Liver (tissue), 3 donors: ENCODE data around the gene HOXC10.

Experiments
- EGR1 ChIP-seq, 2 donors: IDR thresholded peaks; 2 replicates each; pipeline ENCODE4 v1.6.1; 2016 to 2018; ENCODE audit warnings: antibody characterized with exemption in 2 of 2, low read depth in 2 of 2
- FOXA1 ChIP-seq: IDR thresholded peaks from 2 replicates; pipeline ENCODE4 v1.6.1; 2016; ENCODE audit warnings: antibody characterized with exemption
- GABPA ChIP-seq, 2 donors: IDR thresholded peaks in 1 of 2; conservative IDR thresholded peaks in 1 of 2; 2 replicates each; pipeline ENCODE4 v1.6.1; 2016; ENCODE audit warnings: antibody characterized with exemption in 2 of 2, mild to moderate bottlenecking in 1 of 2, moderate library complexity in 1 of 2
- HNF4G ChIP-seq: IDR thresholded peaks from 2 replicates; pipeline ENCODE4 v1.6.1; 2016; ENCODE audit warnings: antibody characterized with exemption
- JUND ChIP-seq, 2 donors: IDR thresholded peaks; 2 replicates each; pipeline ENCODE4 v1.6.1; 2016; ENCODE audit warnings: antibody characterized with exemption in 2 of 2
- NR2F2 ChIP-seq: IDR thresholded peaks from 2 replicates; pipeline ENCODE4 v1.6.1; 2016; ENCODE audit warnings: antibody characterized with exemption
- SP1 ChIP-seq: IDR thresholded peaks from 2 replicates; pipeline ENCODE4 v1.6.1; 2018; ENCODE audit warnings: antibody characterized with exemption, mild to moderate bottlenecking
- TAF1 ChIP-seq: conservative IDR thresholded peaks from 2 replicates; pipeline ENCODE4 v1.6.1; 2016; ENCODE audit warnings: antibody characterized with exemption, mild to moderate bottlenecking
- YY1 ChIP-seq: IDR thresholded peaks from 2 replicates; pipeline ENCODE4 v1.6.1; 2016; ENCODE audit warnings: antibody characterized with exemption, mild to moderate bottlenecking
- TF ChIP-seq, protein P1 (sequence below): fragments of 150-350 bp; IDR thresholded peaks from 2 replicates; pipeline ENCODE4 v1.5.1; 2017; ENCODE audit warnings: improper control_type of control experiment, low read depth, low read length; ENCODE audit not compliant: missing input control
- TF ChIP-seq, protein P2 (sequence below): IDR thresholded peaks from 2 replicates; pipeline ENCODE4 v1.6.1; 2016; ENCODE audit warnings: antibody characterized with exemption
- TF ChIP-seq, protein P3 (sequence below): IDR thresholded peaks from 2 replicates; pipeline ENCODE4 v1.6.1; 2016; ENCODE audit warnings: antibody characterized with exemption
- TF ChIP-seq, protein P4 (sequence below): IDR thresholded peaks from 2 replicates; pipeline ENCODE4 v1.6.1; 2016; ENCODE audit warnings: antibody characterized with exemption
- donor health status: healthy.
- donor health status: healthy.

DNA sequence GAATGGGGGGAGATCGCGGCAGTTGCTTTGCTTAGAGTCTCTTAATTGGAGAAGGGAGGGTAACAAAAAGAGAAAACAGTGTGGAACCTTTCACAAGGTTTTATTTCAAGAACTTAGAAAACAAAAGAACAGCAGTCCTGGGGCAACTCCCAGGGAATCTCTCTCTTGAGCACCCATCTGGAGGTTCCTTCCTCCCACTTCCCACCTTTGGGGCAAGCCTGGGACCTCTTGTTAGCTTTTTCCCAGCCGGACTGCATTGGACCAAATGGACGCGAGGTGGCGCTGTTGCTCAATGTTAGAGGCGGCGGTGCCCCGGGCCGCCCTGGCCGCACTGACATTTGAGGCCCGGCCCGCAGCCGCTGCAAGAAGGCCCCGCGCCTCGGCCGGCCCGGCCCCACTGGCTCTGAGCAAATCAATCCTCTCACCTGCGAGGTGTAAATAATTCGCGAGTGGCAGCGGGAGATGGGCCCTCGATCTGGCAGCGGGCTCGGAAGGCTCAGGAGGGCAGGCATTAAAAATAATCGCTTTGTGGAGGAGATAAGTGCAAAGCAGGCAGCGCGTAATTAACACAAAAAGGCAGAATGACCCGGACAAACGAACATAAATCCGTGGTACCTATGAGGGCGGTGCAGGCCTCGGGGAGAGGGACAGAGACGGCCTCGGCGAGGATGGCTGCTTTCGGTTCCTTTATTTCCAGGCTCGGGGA lies 21.1 kb downstream of the HOXC10 start:
- TF ChIP-seq, protein P1, sequence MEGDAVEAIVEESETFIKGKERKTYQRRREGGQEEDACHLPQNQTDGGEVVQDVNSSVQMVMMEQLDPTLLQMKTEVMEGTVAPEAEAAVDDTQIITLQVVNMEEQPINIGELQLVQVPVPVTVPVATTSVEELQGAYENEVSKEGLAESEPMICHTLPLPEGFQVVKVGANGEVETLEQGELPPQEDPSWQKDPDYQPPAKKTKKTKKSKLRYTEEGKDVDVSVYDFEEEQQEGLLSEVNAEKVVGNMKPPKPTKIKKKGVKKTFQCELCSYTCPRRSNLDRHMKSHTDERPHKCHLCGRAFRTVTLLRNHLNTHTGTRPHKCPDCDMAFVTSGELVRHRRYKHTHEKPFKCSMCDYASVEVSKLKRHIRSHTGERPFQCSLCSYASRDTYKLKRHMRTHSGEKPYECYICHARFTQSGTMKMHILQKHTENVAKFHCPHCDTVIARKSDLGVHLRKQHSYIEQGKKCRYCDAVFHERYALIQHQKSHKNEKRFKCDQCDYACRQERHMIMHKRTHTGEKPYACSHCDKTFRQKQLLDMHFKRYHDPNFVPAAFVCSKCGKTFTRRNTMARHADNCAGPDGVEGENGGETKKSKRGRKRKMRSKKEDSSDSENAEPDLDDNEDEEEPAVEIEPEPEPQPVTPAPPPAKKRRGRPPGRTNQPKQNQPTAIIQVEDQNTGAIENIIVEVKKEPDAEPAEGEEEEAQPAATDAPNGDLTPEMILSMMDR = peak; percentile 97
- TF ChIP-seq SP1 (no peak), JUND (IDR thresholded peaks at IDR 0.05) (no peak), NR2F2 (no peak), TAF1 (no peak), GABPA (IDR thresholded peaks at IDR 0.05 in 1 of 2, conservative IDR thresholded peaks at IDR 0.05 in 1 of 2) (no peak), YY1 (no peak), FOXA1 (no peak), HNF4G (no peak), EGR1 (IDR thresholded peaks at IDR 0.05; ENCODE audit: low read depth in 2 of 2) (no peak)
- TF ChIP-seq, protein P2, sequence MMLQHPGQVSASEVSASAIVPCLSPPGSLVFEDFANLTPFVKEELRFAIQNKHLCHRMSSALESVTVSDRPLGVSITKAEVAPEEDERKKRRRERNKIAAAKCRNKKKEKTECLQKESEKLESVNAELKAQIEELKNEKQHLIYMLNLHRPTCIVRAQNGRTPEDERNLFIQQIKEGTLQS = no peak
- TF ChIP-seq, protein P3, sequence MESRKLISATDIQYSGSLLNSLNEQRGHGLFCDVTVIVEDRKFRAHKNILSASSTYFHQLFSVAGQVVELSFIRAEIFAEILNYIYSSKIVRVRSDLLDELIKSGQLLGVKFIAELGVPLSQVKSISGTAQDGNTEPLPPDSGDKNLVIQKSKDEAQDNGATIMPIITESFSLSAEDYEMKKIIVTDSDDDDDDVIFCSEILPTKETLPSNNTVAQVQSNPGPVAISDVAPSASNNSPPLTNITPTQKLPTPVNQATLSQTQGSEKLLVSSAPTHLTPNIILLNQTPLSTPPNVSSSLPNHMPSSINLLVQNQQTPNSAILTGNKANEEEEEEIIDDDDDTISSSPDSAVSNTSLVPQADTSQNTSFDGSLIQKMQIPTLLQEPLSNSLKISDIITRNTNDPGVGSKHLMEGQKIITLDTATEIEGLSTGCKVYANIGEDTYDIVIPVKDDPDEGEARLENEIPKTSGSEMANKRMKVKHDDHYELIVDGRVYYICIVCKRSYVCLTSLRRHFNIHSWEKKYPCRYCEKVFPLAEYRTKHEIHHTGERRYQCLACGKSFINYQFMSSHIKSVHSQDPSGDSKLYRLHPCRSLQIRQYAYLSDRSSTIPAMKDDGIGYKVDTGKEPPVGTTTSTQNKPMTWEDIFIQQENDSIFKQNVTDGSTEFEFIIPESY = no peak
- TF ChIP-seq, protein P4, sequence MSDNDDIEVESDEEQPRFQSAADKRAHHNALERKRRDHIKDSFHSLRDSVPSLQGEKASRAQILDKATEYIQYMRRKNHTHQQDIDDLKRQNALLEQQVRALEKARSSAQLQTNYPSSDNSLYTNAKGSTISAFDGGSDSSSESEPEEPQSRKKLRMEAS = no peak
